IPS-15b (cell line): ENCODE measurements around the gene NEK11.

Experiments used
- H3K27me3 ChIP-seq: one replicate; pipeline ENCODE4 v1.6.1; 2013; ENCODE audit warnings: low read length; ENCODE audit not compliant: control insufficient read depth, insufficient read depth
- H3K36me3 ChIP-seq: one replicate; pipeline ENCODE4 v1.6.1; 2013; ENCODE audit warnings: low read length; ENCODE audit not compliant: control insufficient read depth, insufficient read depth
- H3K4me1 ChIP-seq: one replicate; pipeline ENCODE4 v1.6.1; 2013; ENCODE audit warnings: mild to moderate bottlenecking, low read length; ENCODE audit not compliant: control insufficient read depth, insufficient read depth
- H3K4me3 ChIP-seq: one replicate; pipeline ENCODE4 v1.5.1; 2013; ENCODE audit warnings: low read depth, low read length
- H3K9ac ChIP-seq: one replicate; pipeline ENCODE4 v1.6.1; 2013; ENCODE audit warnings: low read depth, mild to moderate bottlenecking, low read length
- H3K9me3 ChIP-seq: one replicate; pipeline ENCODE4 v1.6.1; 2013; ENCODE audit warnings: mild to moderate bottlenecking, low read length; ENCODE audit not compliant: control insufficient read depth, insufficient read depth

NEK11 gene

GRCh38 chr3:131048030-131048429 lies 21.4 kb downstream of the NEK11 start:
- H3K36me3 ChIP-seq = no peaks in the 10 kb centered on the region
- no peaks in the 10 kb centered on the region for H3K27me3 ChIP-seq
- no peaks in the 10 kb centered on the region for H3K9me3 ChIP-seq
- peak overlapping the region; percentile 13 for H3K4me3 ChIP-seq
- no peak overlapping the region for H3K9ac ChIP-seq
- H3K4me1 ChIP-seq = peaks cover 3% of the 10 kb centered on the region

- Histone ChIP-seq H3K27me3 (no peaks in the 10 kb centered on the region), H3K36me3 (no peaks in the 10 kb centered on the region), H3K4me3 (no peak overlapping the region), H3K9ac (no peak overlapping the region), H3K9me3 (no peaks in the 10 kb centered on the region), H3K4me1 (peaks cover 3% of the 10 kb centered on the region)
Measured at GRCh38 chr3:131050001-131050400, 23.3 kb downstream of the NEK11 start.

- Histone ChIP-seq H3K9ac (no peak overlapping the region), H3K36me3 (no peaks in the 10 kb centered on the region), H3K27me3 (no peaks in the 10 kb centered on the region), H3K9me3 (no peaks in the 10 kb centered on the region), H3K4me1 (peaks cover 3% of the 10 kb centered on the region), H3K4me3 (no peak overlapping the region)
Measured at GRCh38 chr3:131053043-131053859, 26.6 kb downstream of the NEK11 start.

GRCh38 chr3:131067983-131068382 lies 41.3 kb downstream of the NEK11 start:
- H3K36me3 ChIP-seq = no peaks in the 10 kb centered on the region
- H3K4me3 ChIP-seq = no peak overlapping the region
- H3K9me3 ChIP-seq = no peaks in the 10 kb centered on the region
- H3K4me1 ChIP-seq = no peaks in the 10 kb centered on the region
- H3K9ac ChIP-seq = no peak overlapping the region
- no peaks in the 10 kb centered on the region for H3K27me3 ChIP-seq

DNA sequence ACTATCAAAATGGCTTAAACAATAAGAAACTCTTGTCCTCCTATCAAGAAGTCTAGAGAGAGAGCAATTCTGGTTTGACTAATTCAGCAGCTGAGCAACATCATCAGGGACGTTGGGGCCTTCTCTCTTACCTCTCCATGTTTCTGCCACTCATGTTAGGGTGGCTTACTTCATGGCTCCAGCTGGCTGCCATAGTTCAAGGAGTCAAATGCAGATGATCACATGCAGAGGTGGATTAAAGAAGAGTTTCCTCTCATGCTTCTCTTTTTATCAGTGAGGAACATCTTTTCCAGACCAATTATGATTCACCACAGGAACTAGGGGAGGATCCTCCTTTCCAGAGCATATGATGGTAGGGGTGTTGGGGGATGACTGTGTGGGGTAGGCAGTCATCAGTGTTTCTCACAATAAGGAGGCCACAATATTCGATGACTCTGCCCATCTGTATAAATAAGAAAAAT lies 45.5 kb downstream of the NEK11 start:
- no peaks in the 10 kb centered on the region for H3K9me3 ChIP-seq
- H3K4me1 ChIP-seq = peaks cover 3% of the 10 kb centered on the region
- H3K9ac ChIP-seq = no peak overlapping the region
- no peaks in the 10 kb centered on the region for H3K36me3 ChIP-seq
- H3K4me3 ChIP-seq = no peak overlapping the region
- H3K27me3 ChIP-seq = no peaks in the 10 kb centered on the region

- no peaks in the 10 kb centered on the region for H3K9me3 ChIP-seq
- peaks cover 10% of the 10 kb centered on the region for H3K4me1 ChIP-seq
- H3K9ac ChIP-seq = no peak overlapping the region
- H3K36me3 ChIP-seq = no peaks in the 10 kb centered on the region
- H3K27me3 ChIP-seq = no peaks in the 10 kb centered on the region
- no peak overlapping the region for H3K4me3 ChIP-seq
Measured at GRCh38 chr3:131072845-131073244, 46.2 kb downstream of the NEK11 start.

- no peak overlapping the region for H3K9ac ChIP-seq
- H3K4me1 ChIP-seq = peaks cover 18% of the 10 kb centered on the region
- H3K9me3 ChIP-seq = no peaks in the 10 kb centered on the region
- no peaks in the 10 kb centered on the region for H3K36me3 ChIP-seq
- H3K4me3 ChIP-seq = no peak overlapping the region
- H3K27me3 ChIP-seq = no peaks in the 10 kb centered on the region
Measured at GRCh38 chr3:131075632-131076328, 49.1 kb downstream of the NEK11 start.

GRCh38 chr3:131077904-131078303 lies 51.2 kb downstream of the NEK11 start:
- Histone ChIP-seq H3K4me1 (peaks cover 18% of the 10 kb centered on the region), H3K4me3 (peak overlapping the region; percentile 16), H3K27me3 (no peaks in the 10 kb centered on the region)

DNA sequence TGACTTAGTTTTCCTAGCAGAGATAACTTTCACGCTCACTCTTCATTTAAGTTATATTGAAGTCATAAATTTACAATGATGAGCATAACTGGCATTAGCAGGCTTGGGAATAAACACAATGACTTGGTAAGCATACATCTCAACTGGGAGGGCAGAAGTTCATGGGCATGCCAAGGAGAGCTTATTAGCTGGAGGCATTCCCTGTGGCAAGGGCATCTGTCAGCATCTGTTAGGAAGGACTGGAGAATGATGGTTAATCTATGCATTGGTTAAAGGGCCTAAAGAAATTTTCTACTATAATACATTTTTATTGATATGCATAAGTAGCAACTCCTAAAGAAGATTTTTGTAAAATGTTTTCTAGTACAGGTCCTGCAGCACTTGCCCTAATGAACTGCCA lies 52.4 kb downstream of the NEK11 start:
- H3K9me3 ChIP-seq = no peaks in the 10 kb centered on the region

More at GRCh38 chr3:131077904-131078303, 51.2 kb downstream of the NEK11 start:
- no peaks in the 10 kb centered on the region for H3K36me3 ChIP-seq
- no peaks in the 10 kb centered on the region for H3K9me3 ChIP-seq
- no peak overlapping the region for H3K9ac ChIP-seq

DNA sequence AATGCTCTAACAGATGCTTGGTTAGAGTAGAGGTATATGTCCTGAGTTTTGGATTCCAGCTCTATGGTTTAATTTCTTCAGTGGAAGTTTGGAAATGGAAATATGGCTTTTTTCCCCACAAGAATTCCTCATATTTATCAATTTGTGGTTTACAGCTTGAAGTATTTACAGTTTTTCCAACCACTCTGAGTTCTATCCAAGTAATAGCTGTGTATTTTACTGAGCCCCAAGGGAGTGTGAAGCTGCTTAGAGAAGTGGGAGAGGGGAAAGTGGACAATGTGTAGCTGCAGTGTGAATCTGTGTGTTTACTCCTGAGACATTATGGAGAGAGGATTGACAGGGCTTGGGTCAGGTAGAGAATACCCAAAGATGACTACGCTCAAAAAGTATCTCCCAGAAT lies 54.5 kb downstream of the NEK11 start:
- Histone ChIP-seq H3K27me3 (no peaks in the 10 kb centered on the region), H3K4me3 (no peak overlapping the region), H3K36me3 (no peaks in the 10 kb centered on the region), H3K9me3 (no peaks in the 10 kb centered on the region), H3K4me1 (peaks cover 18% of the 10 kb centered on the region), H3K9ac (no peak overlapping the region)

More for the DNA sequence above, 52.4 kb downstream of the NEK11 start:
- H3K4me1 ChIP-seq = peaks cover 18% of the 10 kb centered on the region
- H3K9ac ChIP-seq = no peak overlapping the region
- H3K4me3 ChIP-seq = no peak overlapping the region
- H3K27me3 ChIP-seq = no peaks in the 10 kb centered on the region
- H3K36me3 ChIP-seq = no peaks in the 10 kb centered on the region

- Histone ChIP-seq H3K27me3 (no peaks in the 10 kb centered on the region), H3K9me3 (no peaks in the 10 kb centered on the region), H3K4me3 (no peak overlapping the region), H3K4me1 (peaks cover 14% of the 10 kb centered on the region), H3K9ac (no peak overlapping the region), H3K36me3 (no peaks in the 10 kb centered on the region)
Measured at GRCh38 chr3:131082246-131082645, 55.6 kb downstream of the NEK11 start.
